Panc1 (cell line): ENCODE data around the gene UST.

ENCODE experiments used
- POLR2AphosphoS5 ChIP-seq: IDR thresholded peaks from 2 replicates; pipeline ENCODE4 v1.6.1; 2012; ENCODE audit warnings: mild to moderate bottlenecking, low read depth, low read length, moderate library complexity
- SIN3A ChIP-seq: IDR thresholded peaks from 2 replicates; pipeline ENCODE4 v1.6.1; 2012; ENCODE audit warnings: low read depth, mild to moderate bottlenecking, low read length, moderate library complexity, borderline replicate concordance; ENCODE audit not compliant: insufficient read depth
- TCF7L2 ChIP-seq: IDR thresholded peaks from 2 replicates; pipeline ENCODE4 v1.6.1; 2011; ENCODE audit warnings: mild to moderate bottlenecking, low read depth, low read length, inconsistent platforms
- TF ChIP-seq, protein P1 (sequence below): fragments of 450-650 bp; IDR thresholded peaks from 2 replicates; pipeline ENCODE4 v1.5.1; 2017; ENCODE audit warnings: mild to moderate bottlenecking

DNA sequence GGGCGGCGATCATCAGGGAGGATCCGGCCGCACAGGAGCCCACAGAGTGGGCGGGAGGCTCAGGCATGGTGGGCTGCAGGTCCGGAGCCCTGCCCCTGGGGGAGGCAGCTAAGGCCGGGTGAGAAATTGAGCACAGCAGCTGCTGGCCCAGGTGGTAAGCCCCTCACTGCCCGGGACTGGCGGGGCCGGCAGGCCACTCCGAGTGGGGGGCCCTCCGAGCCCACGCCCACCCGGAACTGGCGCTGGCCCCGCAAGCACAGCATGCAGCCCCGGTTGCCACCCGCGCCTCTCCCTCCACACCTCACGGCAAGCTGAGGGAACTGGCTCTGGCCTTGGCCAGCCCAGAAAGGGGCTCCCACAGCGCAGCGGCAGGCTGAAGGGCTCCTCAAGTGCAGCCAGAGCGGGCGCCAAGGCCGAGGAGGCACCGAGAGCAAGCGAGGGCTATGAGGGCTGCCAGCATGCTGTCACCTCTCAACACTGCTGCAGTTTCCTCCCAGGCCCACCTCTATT is 48.1 kb upstream of the UST start:
- TF ChIP-seq POLR2AphosphoS5 (no peak), TCF7L2 (no peak), SIN3A (no peak)
- TF ChIP-seq, protein P1, sequence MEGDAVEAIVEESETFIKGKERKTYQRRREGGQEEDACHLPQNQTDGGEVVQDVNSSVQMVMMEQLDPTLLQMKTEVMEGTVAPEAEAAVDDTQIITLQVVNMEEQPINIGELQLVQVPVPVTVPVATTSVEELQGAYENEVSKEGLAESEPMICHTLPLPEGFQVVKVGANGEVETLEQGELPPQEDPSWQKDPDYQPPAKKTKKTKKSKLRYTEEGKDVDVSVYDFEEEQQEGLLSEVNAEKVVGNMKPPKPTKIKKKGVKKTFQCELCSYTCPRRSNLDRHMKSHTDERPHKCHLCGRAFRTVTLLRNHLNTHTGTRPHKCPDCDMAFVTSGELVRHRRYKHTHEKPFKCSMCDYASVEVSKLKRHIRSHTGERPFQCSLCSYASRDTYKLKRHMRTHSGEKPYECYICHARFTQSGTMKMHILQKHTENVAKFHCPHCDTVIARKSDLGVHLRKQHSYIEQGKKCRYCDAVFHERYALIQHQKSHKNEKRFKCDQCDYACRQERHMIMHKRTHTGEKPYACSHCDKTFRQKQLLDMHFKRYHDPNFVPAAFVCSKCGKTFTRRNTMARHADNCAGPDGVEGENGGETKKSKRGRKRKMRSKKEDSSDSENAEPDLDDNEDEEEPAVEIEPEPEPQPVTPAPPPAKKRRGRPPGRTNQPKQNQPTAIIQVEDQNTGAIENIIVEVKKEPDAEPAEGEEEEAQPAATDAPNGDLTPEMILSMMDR = no peak
